Panc1 (cell line): ENCODE results near the gene SERPINE2. TPM values are rescaled to one million over a fixed set of nuclear protein-coding genes. Genes with fewer than 3 reads are reported as not detected.

ENCODE experiments used
- ATAC-seq: fragments of 200-7000 bp; cut with Tn5 transposase; 2 replicates; pipeline ENCODE4 v1.9.1; 2020; ENCODE audit warnings: mild to moderate bottlenecking, moderate library complexity
- BruUV-seq: library from RNA; stranded (reverse); fragments of 400-500 nt; replicated peaks from 2 replicates; lab custom pipeline; 2021; lab: Mats Ljungman, UMichigan
- CTCF ChIA-PET: fragments of 300-600 bp; sonication (Branson Sonifier 250); formaldehyde crosslinking; loops from one replicate; lab custom pipeline; 2022; ENCODE audit warnings: antibody characterized with exemption; lab: Charles Lee
- POLR2A ChIA-PET: fragments of 300-600 bp; sonication (Branson Sonifier 250); formaldehyde crosslinking; loops from one replicate; lab custom pipeline; 2022; ENCODE audit warnings: antibody characterized with exemption; lab: Charles Lee
- DNase-seq: peaks from one replicate; pipeline ENCODE4 v3.0.0-alpha.2; 2010; ENCODE audit warnings: low read depth, low spot score
- H3K27ac ChIP-seq: 2 replicates; pipeline ENCODE4 v1.5.1; 2011; ENCODE audit warnings: mild to moderate bottlenecking, low read length, inconsistent platforms
- H3K27me3 ChIP-seq: fragments of 200-500 bp; sonication (Bioruptor generic); 2 replicates; pipeline ENCODE4 v1.6.0; 2014; ENCODE audit warnings: low read length, inconsistent platforms; ENCODE audit not compliant: control insufficient read depth, insufficient read depth
- H3K36me3 ChIP-seq: fragments of 200-500 bp; sonication (Bioruptor generic); 2 replicates; pipeline ENCODE4 v1.5.1; 2014; ENCODE audit warnings: inconsistent platforms, mild to moderate bottlenecking, low read length, moderate library complexity; ENCODE audit not compliant: control insufficient read depth, insufficient read depth
- H3K4me1 ChIP-seq: 2 replicates; pipeline ENCODE4 v1.5.1; 2011; ENCODE audit warnings: inconsistent platforms, mild to moderate bottlenecking, low read length, moderate library complexity; ENCODE audit not compliant: control insufficient read depth, insufficient read depth
- H3K4me3 ChIP-seq, 2 experiments: 2 replicates each; pipeline ENCODE4 v1.5.1; 2011 to 2012; ENCODE audit warnings: low read depth in 2 of 2, low read length in 2 of 2, mild to moderate bottlenecking in 2 of 2, inconsistent platforms in 1 of 2, moderate library complexity in 1 of 2
- H3K9me3 ChIP-seq: fragments of 200-500 bp; sonication (Bioruptor generic); 2 replicates; pipeline ENCODE4 v1.5.1; 2014; ENCODE audit warnings: low read depth, mild to moderate bottlenecking, inconsistent platforms, low read length, moderate library complexity; ENCODE audit not compliant: control insufficient read depth, insufficient read depth
- CTCF ChIP-seq: fragments of 450-650 bp; IDR thresholded peaks from 2 replicates; pipeline ENCODE4 v1.5.1; 2017; ENCODE audit warnings: mild to moderate bottlenecking
- POLR2AphosphoS5 ChIP-seq: IDR thresholded peaks from 2 replicates; pipeline ENCODE4 v1.6.1; 2012; ENCODE audit warnings: mild to moderate bottlenecking, low read depth, low read length, moderate library complexity
- REST ChIP-seq, 2 experiments: IDR thresholded peaks; 2 replicates each; pipeline ENCODE4 v1.6.1; 2011 to 2012; ENCODE audit warnings: low read depth in 2 of 2, control low read depth in 1 of 2, low read length in 1 of 2, mild to moderate bottlenecking in 1 of 2, moderate library complexity in 1 of 2; ENCODE audit not compliant: insufficient read depth in 1 of 2
- SIN3A ChIP-seq: IDR thresholded peaks from 2 replicates; pipeline ENCODE4 v1.6.1; 2012; ENCODE audit warnings: low read depth, mild to moderate bottlenecking, low read length, moderate library complexity, borderline replicate concordance; ENCODE audit not compliant: insufficient read depth
- TCF7L2 ChIP-seq: IDR thresholded peaks from 2 replicates; pipeline ENCODE4 v1.6.1; 2011; ENCODE audit warnings: mild to moderate bottlenecking, low read depth, low read length, inconsistent platforms
- in situ Hi-C: cut with HindIII; loops from 2 replicates; pipeline ENCODE4 v1.10.0; 2016; ENCODE audit warnings: low sequenced_read_pairs, low pct_unique_long_range_greater_than_20kb
- intact Hi-C: fragments of 100-400 bp; cut with micrococcal nuclease; formaldehyde crosslinking; loops from one replicate; pipeline ENCODE4 v1.10.0; 2022; ENCODE audit not compliant: unreplicated experiment
- total RNA-seq: library from RNA; stranded (reverse); gene quantifications from one replicate; pipeline ENCODE4 v1.2.1, GENCODE V29; 2021; ENCODE audit not compliant: unreplicated experiment

The SERPINE2 gene
- total RNA-seq, 1 experiment from 2014 or later: 3.1 TPM

DNA sequence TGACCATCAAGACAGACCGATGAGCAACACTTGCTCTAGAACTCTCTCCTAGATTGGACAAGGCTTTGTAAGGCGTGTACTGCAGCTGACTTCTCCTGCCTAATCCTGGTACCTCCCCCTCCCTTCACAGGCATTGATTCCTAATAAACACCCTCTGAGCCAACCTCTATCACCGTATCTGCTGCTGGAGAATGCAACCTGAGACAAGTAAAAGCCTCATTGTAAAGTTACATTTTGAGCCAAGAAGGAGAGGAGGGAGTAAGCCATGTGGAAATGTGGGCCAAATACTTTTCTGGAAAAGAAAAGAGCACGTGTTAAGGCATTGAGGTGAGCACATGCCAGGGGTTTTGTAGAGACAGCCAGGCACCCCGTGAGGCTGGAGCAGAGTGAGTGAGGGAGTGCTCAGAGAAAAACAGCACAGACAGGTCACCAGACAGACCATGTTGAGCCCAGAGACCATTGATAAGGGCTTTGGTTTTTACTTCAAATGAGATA, 91.3 kb downstream of the SERPINE2 start:
- in situ Hi-C loops (no loop called here), intact Hi-C loops (no loop called here)
- no peaks in the 10 kb centered on the region; the same call in 1 of the 2 replicates for H3K36me3 ChIP-seq
- no peak overlapping the region for H3K27ac ChIP-seq
- DNase-seq: no peak
- BruUV-seq: no TSS peak
- ChIA-PET CTCF (no interaction called here), POLR2A (no interaction called here)
- H3K4me3 ChIP-seq: no peak overlapping the region
- TF ChIP-seq SIN3A: no peak
- TF ChIP-seq POLR2AphosphoS5: no peak
- TF ChIP-seq TCF7L2: no peak
- TF ChIP-seq CTCF: no peak
- TF ChIP-seq REST (IDR thresholded peaks at IDR 0.05; ENCODE audit: insufficient read depth in 1 of 2, low read depth in 2 of 2, low read length in 1 of 2): no peak
- H3K27me3 ChIP-seq: no peaks in the 10 kb centered on the region
- H3K4me1 ChIP-seq: peaks cover 11% of the 10 kb centered on the region
- no peak for ATAC-seq
- no peaks in the 10 kb centered on the region for H3K9me3 ChIP-seq

DNA sequence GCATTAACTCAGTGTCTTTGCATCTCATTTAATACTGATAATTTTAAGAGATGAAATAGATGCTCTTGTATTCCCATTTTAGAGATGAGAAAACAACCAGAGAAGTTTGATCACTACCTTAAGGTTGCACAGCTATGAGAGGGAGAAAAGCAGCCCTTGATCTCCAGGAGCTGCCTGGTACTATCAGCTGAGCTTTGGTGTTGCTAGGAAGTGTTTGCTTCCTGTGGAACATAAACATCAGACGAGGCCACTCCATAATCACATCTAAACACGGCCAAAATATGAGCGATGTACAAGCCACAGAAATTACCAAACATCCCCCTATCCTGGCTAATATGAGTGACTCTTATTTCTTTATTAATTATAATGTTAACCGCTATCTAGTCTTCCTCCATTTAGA, 93.3 kb downstream of the SERPINE2 start:
- DNase-seq (no peak), ATAC-seq (no peak)
- TF ChIP-seq CTCF: no peak
- no peak for TF ChIP-seq SIN3A
- TF ChIP-seq POLR2AphosphoS5: no peak
- TF ChIP-seq REST (IDR thresholded peaks at IDR 0.05; ENCODE audit: insufficient read depth in 1 of 2, low read depth in 2 of 2, low read length in 1 of 2): no peak
- no peak for TF ChIP-seq TCF7L2
- H3K27me3 ChIP-seq: no peaks in the 10 kb centered on the region
- peak overlapping the region; percentile 83 to 87 for H3K4me3 ChIP-seq
- H3K9me3 ChIP-seq: no peaks in the 10 kb centered on the region
- CTCF ChIA-PET: no interaction called here
- peaks cover 16% of the 10 kb centered on the region for H3K4me1 ChIP-seq
- intact Hi-C loops (no loop called here), in situ Hi-C loops (no loop called here)
- POLR2A ChIA-PET: no interaction called here
- H3K36me3 ChIP-seq: no peaks in the 10 kb centered on the region; the same call in 1 of the 2 replicates
- BruUV-seq: no TSS peak
- peak overlapping the region; percentile 58; the same call in 1 of the 2 replicates for H3K27ac ChIP-seq
